BLaER1 treated with 17β-estradiol and CSF1 and Interleukin-3, amounts not matched to agents 10 nM and 100 nM (cell line): ENCODE measurements around the gene FDX2.

Experiments
- H3K27ac ChIP-seq, 11 experiments: shearing (Covaris generic); formaldehyde crosslinking; 2 replicates each; pipeline ENCODE4 v1.8.1; 2022
- H3K27me3 ChIP-seq, 11 experiments: shearing (Covaris generic); formaldehyde crosslinking; 2 replicates each; pipeline ENCODE4 v1.8.1; 2022
- H3K36me3 ChIP-seq, 11 experiments: shearing (Covaris generic); formaldehyde crosslinking; 2 replicates each; pipeline ENCODE4 v1.8.1; 2022
- H3K4me1 ChIP-seq, 10 experiments: shearing (Covaris generic); formaldehyde crosslinking; 2 replicates each; pipeline ENCODE4 v1.8.1; 2022
- H3K4me2 ChIP-seq, 11 experiments: shearing (Covaris generic); formaldehyde crosslinking; 2 replicates each; pipeline ENCODE4 v1.8.1; 2022
- H3K4me3 ChIP-seq, 10 experiments: shearing (Covaris generic); formaldehyde crosslinking; 2 replicates each; pipeline ENCODE4 v1.8.1; 2022
- H3K9ac ChIP-seq, 11 experiments: shearing (Covaris generic); formaldehyde crosslinking; 2 replicates each; pipeline ENCODE4 v1.8.1; 2022
- H3K9me3 ChIP-seq, 11 experiments: shearing (Covaris generic); formaldehyde crosslinking; replicated peaks in 1 of 11; 2 replicates each; pipeline ENCODE4 v1.8.1; 2022
- H4K20me1 ChIP-seq, 11 experiments: shearing (Covaris generic); formaldehyde crosslinking; 2 replicates each; pipeline ENCODE4 v1.8.1; 2022
- Cebpa-rat ChIP-seq, 11 experiments: shearing (Covaris generic); IDR thresholded peaks; 2 replicates each; pipeline ENCODE4 v1.8.1; 2022

The FDX2 gene

GRCh38 chr19:10268071-10268470, 47.7 kb downstream of the FDX2 start:
- peaks cover 0 to 19% (median 0%) of the 10 kb centered on the region in 11 experiments; a peak in 7 of 22 replicates for H4K20me1 ChIP-seq
- H3K9ac ChIP-seq: peak overlapping the region in 4 of 11 experiments; percentile 20 to 64 (median 48); a peak in 8 of 22 replicates
- peak overlapping the region in 5 of 11 experiments; percentile 24 to 97 (median 89); a peak in 10 of 22 replicates for H3K4me2 ChIP-seq
- no peaks in the 10 kb centered on the region for H3K9me3 ChIP-seq
- H3K27ac ChIP-seq: peak overlapping the region in 4 of 11 experiments; percentile 14 to 30 (median 22); a peak in 4 of 22 replicates
- no peak for TF ChIP-seq Cebpa-rat (IDR thresholded peaks at IDR 0.05)
- H3K4me3 ChIP-seq: no peak overlapping the region
- H3K36me3 ChIP-seq: peaks cover 0 to 14% (median 0%) of the 10 kb centered on the region in 11 experiments; a peak in 5 of 22 replicates
- H3K27me3 ChIP-seq: no peaks in the 10 kb centered on the region
- H3K4me1 ChIP-seq: peaks cover 29 to 46% (median 35%) of the 10 kb centered on the region in 10 experiments

- no peak overlapping the region for H3K27ac ChIP-seq
- peaks cover 0 to 6% (median 0%) of the 10 kb centered on the region in 11 experiments; a peak in 5 of 22 replicates for H4K20me1 ChIP-seq
- no peaks in the 10 kb centered on the region for H3K27me3 ChIP-seq
- no peak overlapping the region for H3K4me3 ChIP-seq
- peaks cover 22 to 44% (median 29%) of the 10 kb centered on the region in 10 experiments for H3K4me1 ChIP-seq
- H3K4me2 ChIP-seq: no peak overlapping the region
- H3K9ac ChIP-seq: no peak overlapping the region
- TF ChIP-seq Cebpa-rat (IDR thresholded peaks at IDR 0.05): no peak
- no peaks in the 10 kb centered on the region for H3K9me3 ChIP-seq
- 0 out of 22 replicates have a peak, but pooled peaks cover 0 to 1% (median 0%) of the 10 kb centered on the region in 11 experiments for H3K36me3 ChIP-seq
These were observed 49.1 kb downstream of the FDX2 start for GRCh38 chr19:10266706-10267105.

GRCh38 chr19:10262771-10263170, 53.0 kb downstream of the FDX2 start:
- H3K4me3 ChIP-seq: no peak overlapping the region
- peaks cover 0 to 33% (median 15%) of the 10 kb centered on the region in 10 experiments; a peak in 16 of 20 replicates for H3K4me1 ChIP-seq
- peaks cover 0 to 22% (median 14%) of the 10 kb centered on the region in 11 experiments; a peak in 17 of 22 replicates for H4K20me1 ChIP-seq
- TF ChIP-seq Cebpa-rat (IDR thresholded peaks at IDR 0.05): no peak
- H3K36me3 ChIP-seq: peaks cover 16 to 26% (median 21%) of the 10 kb centered on the region in 11 experiments
- H3K4me2 ChIP-seq: 0 out of 22 replicates have a peak overlapping the region, but pooled peaks of 1 of the 11 experiments have one; percentile 1
- H3K9ac ChIP-seq: no peak overlapping the region
- no peak overlapping the region for H3K27ac ChIP-seq
- no peaks in the 10 kb centered on the region for H3K9me3 ChIP-seq
- H3K27me3 ChIP-seq: no peaks in the 10 kb centered on the region

GRCh38 chr19:10260141-10260584, 55.7 kb downstream of the FDX2 start:
- Histone ChIP-seq H3K4me1 (peaks cover 0 to 25% (median 14%) of the 10 kb centered on the region in 10 experiments; a peak in 14 of 20 replicates), H3K27ac (no peak overlapping the region), H3K4me3 (no peak overlapping the region), H3K4me2 (no peak overlapping the region), H4K20me1 (peaks cover 0 to 46% (median 23%) of the 10 kb centered on the region in 11 experiments; a peak in 17 of 22 replicates), H3K9me3 (no peaks in the 10 kb centered on the region), H3K27me3 (no peaks in the 10 kb centered on the region), H3K36me3 (peaks cover 40 to 51% (median 45%) of the 10 kb centered on the region in 11 experiments), H3K9ac (peak overlapping the region in 3 of 11 experiments; percentile 5 to 32 (median 18); a peak in 1 of 22 replicates)
- no peak for TF ChIP-seq Cebpa-rat (IDR thresholded peaks at IDR 0.05)
